OCI-LY3 (cell line): ENCODE data around the gene FBXO2.

Experiments
- EZH2phosphoT487 ChIP-seq: fragments of 200-600 bp; shearing (Covaris generic); IDR thresholded peaks from 2 replicates; pipeline ENCODE4 v1.6.1; 2018; ENCODE audit warnings: antibody characterized with exemption, mixed run types, low read depth
- TF ChIP-seq, protein P1 (sequence below): fragments of 200-600, 300-600 bp; sonication (generic); IDR thresholded peaks from 2 replicates; pipeline ENCODE4 v1.5.1; 2014; ENCODE audit warnings: antibody characterized with exemption, low read length, low read depth

DNA sequence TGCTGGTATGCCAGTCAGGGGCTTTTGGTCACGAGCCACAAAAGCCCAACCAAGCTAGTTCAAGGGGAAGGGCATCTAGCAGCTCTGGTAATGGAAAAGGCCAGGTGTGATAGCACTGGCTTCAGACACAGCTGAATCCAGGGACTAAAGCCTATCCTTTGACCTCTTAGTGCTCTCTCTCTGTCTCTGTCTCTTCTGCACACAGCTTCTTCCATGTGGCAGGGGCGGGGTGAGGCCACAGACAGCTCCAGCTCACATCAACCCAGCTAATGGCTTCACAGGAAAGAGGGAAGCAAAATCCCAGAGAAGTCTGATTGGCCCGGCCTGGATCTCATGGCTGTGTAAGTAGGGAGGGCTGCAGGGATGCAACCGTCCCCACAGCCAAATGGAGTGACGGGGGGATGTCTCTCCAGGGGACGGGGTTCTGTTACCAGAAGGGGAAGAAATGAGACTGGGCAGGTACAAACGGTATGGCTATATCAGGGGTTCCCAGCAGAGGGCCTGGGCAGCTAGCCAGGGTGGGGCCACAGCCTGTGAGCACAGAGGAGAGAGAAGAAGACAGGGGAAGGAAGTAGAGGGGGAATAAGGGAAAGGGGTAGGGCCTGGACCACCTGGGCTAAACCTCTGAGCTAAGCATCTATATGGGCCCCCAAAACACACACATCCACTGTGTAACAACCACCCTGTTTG is 42.4 kb downstream of the FBXO2 start:
- TF ChIP-seq, protein P1, sequence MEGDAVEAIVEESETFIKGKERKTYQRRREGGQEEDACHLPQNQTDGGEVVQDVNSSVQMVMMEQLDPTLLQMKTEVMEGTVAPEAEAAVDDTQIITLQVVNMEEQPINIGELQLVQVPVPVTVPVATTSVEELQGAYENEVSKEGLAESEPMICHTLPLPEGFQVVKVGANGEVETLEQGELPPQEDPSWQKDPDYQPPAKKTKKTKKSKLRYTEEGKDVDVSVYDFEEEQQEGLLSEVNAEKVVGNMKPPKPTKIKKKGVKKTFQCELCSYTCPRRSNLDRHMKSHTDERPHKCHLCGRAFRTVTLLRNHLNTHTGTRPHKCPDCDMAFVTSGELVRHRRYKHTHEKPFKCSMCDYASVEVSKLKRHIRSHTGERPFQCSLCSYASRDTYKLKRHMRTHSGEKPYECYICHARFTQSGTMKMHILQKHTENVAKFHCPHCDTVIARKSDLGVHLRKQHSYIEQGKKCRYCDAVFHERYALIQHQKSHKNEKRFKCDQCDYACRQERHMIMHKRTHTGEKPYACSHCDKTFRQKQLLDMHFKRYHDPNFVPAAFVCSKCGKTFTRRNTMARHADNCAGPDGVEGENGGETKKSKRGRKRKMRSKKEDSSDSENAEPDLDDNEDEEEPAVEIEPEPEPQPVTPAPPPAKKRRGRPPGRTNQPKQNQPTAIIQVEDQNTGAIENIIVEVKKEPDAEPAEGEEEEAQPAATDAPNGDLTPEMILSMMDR = no peak
- no peak for TF ChIP-seq EZH2phosphoT487
